ENCODE data around the gene UROD.

Gene UROD

DNA sequence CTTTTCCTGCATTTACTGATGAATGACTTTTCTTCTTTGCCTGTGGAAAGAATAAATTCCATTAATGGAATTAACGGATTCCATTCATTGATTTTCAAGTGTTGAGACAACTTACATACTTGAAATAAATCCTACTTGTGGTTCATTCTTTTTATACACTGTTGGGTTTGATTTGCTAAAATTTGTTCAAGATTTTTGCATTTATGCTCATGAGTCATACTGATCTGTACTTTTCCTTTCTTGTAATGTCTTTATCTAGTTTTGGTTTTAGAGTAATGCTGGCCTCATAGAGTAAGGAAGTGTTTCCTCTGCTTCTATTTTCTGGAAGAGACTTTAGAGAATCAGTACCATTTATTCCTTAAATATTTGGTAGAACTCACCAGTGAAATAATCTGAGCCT is 14.4 kb downstream of the UROD start:
- H3K4me1 ChIP-seq (ENCODE audit: control insufficient read depth, insufficient read depth, low read length), result no peaks in the 10 kb centered on the region
- H3K36me3 ChIP-seq (ENCODE audit: control insufficient read depth, insufficient read depth, low read length), result no peaks in the 10 kb centered on the region
- H3K27me3 ChIP-seq (ENCODE audit: control insufficient read depth, insufficient read depth, low read length), result no peaks in the 10 kb centered on the region
- no peak overlapping the region for H3K9ac ChIP-seq (ENCODE audit: low read depth, low read length)
- H3K4me3 ChIP-seq (ENCODE audit: low read depth, low read length), result no peak overlapping the region
- no peaks in the 10 kb centered on the region for H3K9me3 ChIP-seq (ENCODE audit: control insufficient read depth, insufficient read depth, low read length)

DNA sequence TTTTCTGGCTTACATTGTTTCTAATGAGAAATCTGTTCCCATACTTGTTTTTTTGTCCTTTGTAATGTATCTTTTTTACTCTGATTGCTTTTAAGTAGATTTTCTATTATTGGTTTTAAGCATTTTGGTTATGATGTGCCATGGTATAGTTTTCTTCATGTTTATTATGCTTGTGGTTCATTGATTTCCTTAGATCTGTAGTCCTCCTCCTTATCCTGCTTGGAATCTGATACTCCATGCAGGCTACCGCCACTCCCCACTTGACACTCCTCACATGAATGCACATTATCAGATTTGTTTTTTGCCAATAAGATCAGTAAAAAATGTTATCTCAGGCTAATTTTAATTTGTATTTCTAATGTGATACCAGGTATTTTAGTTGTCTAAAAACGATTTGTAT is 20.8 kb downstream of the UROD start:
- Histone ChIP-seq H3K4me3 (ENCODE audit: low read depth, low read length) (no peak overlapping the region), H3K27me3 (ENCODE audit: control insufficient read depth, insufficient read depth, low read length) (no peaks in the 10 kb centered on the region), H3K4me1 (ENCODE audit: control insufficient read depth, insufficient read depth, low read length) (no peaks in the 10 kb centered on the region), H3K36me3 (ENCODE audit: control insufficient read depth, insufficient read depth, low read length) (no peaks in the 10 kb centered on the region), H3K9me3 (ENCODE audit: control insufficient read depth, insufficient read depth, low read length) (no peaks in the 10 kb centered on the region), H3K9ac (ENCODE audit: low read depth, low read length) (no peak overlapping the region)

DNA sequence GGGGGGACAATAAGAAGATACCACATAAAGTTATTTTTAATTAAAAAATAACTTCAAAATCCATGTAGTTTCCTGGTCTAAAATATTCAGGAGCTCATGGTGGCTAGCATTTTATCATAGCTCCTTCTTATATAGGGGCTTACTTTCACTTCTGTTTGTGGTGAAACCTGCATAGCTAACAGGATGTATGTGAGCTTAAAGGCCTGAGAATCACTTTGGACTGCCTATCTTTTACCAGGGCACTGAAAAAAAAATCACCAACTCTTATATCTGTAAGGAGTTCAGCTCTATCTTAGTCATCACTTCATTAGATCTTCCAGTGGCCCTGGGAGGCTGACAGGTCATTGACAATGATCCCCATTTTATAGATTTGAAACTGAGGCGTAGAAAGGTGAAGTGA is 21.3 kb downstream of the UROD start:
- Histone ChIP-seq H3K9me3 (ENCODE audit: control insufficient read depth, insufficient read depth, low read length) (no peaks in the 10 kb centered on the region), H3K9ac (ENCODE audit: low read depth, low read length) (no peak overlapping the region), H3K4me3 (ENCODE audit: low read depth, low read length) (no peak overlapping the region), H3K27me3 (ENCODE audit: control insufficient read depth, insufficient read depth, low read length) (no peaks in the 10 kb centered on the region), H3K36me3 (ENCODE audit: control insufficient read depth, insufficient read depth, low read length) (no peaks in the 10 kb centered on the region), H3K4me1 (ENCODE audit: control insufficient read depth, insufficient read depth, low read length) (no peaks in the 10 kb centered on the region)

DNA sequence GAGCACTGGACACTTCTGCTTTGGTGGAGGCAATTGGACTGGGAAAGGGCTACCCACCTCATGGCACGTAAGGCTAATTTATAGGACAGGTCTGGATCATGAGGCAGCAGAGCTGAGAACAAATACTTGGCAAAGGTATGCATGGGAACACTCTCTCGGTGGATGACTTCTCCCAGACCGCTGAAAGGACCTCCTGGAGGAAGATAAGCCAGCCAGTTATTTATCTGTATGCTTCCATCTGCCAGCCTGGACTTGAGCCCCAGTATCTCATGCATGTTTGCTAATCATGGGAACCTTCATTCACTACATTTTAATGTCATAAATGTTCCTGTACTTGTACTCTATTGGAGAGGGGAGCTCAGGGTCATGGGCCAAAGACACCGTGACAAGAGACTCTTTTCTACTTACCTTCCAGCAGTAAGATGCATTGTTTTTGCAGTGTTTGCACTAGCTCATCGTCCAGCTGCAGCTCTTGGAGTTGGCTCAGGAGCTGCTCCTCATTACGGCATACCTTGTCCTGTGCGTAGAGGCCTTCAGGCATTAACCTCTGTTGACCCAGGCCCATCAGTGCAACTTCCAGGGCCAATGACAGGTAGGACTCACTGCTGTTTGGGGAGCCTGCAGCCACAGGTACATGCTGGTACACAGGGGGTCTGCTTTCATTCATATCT is 23.7 kb downstream of the UROD start:
- Histone ChIP-seq H3K4me3 (ENCODE audit: low read depth, low read length) (no peak overlapping the region), H3K9me3 (ENCODE audit: control insufficient read depth, insufficient read depth, low read length) (no peaks in the 10 kb centered on the region), H3K4me1 (ENCODE audit: control insufficient read depth, insufficient read depth, low read length) (no peaks in the 10 kb centered on the region), H3K36me3 (ENCODE audit: control insufficient read depth, insufficient read depth, low read length) (no peaks in the 10 kb centered on the region), H3K9ac (ENCODE audit: low read depth, low read length) (no peak overlapping the region), H3K27me3 (ENCODE audit: control insufficient read depth, insufficient read depth, low read length) (no peaks in the 10 kb centered on the region)

DNA sequence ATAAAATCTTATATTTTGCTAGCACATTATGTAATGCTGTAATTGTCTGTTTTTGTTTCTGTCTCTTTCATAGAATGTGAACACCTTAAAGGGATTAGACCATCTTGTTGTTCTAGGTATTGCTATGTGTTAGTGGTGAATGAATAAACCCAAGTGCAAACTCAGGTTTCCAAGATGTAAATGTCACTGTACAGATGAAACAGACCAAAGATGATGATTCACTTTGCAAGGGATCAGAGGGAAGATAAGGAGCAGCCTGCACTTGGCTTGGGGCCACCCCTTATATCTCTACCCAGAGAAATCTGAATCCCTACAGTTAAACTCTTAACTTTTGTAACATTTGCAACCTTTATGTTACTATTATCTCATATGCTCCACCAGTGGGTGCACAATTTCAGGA is 25.4 kb downstream of the UROD start:
- Histone ChIP-seq H3K4me1 (ENCODE audit: control insufficient read depth, insufficient read depth, low read length) (no peaks in the 10 kb centered on the region), H3K4me3 (ENCODE audit: low read depth, low read length) (no peak overlapping the region), H3K9me3 (ENCODE audit: control insufficient read depth, insufficient read depth, low read length) (no peaks in the 10 kb centered on the region), H3K9ac (ENCODE audit: low read depth, low read length) (no peak overlapping the region), H3K27me3 (ENCODE audit: control insufficient read depth, insufficient read depth, low read length) (no peaks in the 10 kb centered on the region), H3K36me3 (ENCODE audit: control insufficient read depth, insufficient read depth, low read length) (no peaks in the 10 kb centered on the region)

DNA sequence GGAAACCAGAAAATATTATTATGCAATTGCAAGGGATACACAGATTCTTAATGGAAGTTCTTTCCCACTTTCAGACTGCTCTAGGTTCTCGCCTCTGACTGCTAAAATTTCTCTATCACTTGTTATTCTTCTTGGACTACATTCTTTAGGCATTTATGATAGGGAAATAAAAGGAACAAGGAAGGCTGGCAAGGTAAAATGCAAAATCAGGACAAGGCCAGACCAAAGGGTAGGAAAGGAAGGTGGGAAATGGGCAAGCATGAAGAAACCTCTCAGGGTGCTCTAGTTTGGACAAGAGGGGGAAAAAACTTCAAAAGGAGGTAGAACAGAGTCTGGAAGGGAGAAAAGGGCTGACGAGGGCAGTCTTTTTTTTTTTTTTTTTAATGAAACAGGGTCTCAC is 26.2 kb downstream of the UROD start:
- H3K36me3 ChIP-seq (ENCODE audit: control insufficient read depth, insufficient read depth, low read length), result no peaks in the 10 kb centered on the region
- peaks cover 5% of the 10 kb centered on the region for H3K4me1 ChIP-seq (ENCODE audit: control insufficient read depth, insufficient read depth, low read length)
- H3K9ac ChIP-seq (ENCODE audit: low read depth, low read length), result no peak overlapping the region
- H3K27me3 ChIP-seq (ENCODE audit: control insufficient read depth, insufficient read depth, low read length), result no peaks in the 10 kb centered on the region
- H3K4me3 ChIP-seq (ENCODE audit: low read depth, low read length), result no peak overlapping the region
- H3K9me3 ChIP-seq (ENCODE audit: control insufficient read depth, insufficient read depth, low read length), result no peaks in the 10 kb centered on the region

DNA sequence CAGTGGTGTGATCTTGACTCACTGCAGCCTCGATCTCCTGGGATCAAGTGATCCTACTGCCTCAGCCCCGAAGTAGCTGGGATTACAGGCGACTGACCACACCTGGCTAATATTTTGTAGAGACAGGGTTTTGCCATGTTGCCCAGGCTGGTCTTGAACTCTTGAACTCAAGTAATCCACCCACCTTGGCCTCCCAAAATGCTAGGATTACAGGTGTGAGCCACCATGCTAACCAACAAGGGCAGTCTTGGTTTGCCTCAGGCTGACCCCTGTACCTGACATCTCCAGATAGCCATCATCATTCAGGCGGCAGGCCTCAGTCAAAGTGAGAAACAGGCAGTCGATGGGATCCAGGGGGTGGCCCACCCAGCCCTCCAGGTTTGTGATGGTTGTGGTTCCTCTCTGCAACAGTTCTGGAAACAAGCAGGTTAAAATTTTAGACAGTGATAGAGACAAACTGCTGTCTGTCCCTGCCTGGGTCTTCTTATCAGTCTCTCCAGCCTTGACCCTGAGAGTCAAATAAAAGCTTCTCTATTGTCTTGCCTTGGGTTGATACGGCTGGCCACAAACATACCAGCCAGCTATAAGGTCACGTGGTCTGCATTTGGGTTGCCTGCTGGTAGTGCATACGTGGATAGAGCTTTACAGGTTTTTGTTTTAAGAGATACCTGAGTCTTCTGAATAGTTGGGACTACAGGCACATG is 26.8 kb downstream of the UROD start:
- Histone ChIP-seq H3K9ac (ENCODE audit: low read depth, low read length) (no peak overlapping the region), H3K9me3 (ENCODE audit: control insufficient read depth, insufficient read depth, low read length) (no peaks in the 10 kb centered on the region), H3K4me3 (ENCODE audit: low read depth, low read length) (no peak overlapping the region), H3K36me3 (ENCODE audit: control insufficient read depth, insufficient read depth, low read length) (no peaks in the 10 kb centered on the region), H3K4me1 (ENCODE audit: control insufficient read depth, insufficient read depth, low read length) (peaks cover 5% of the 10 kb centered on the region), H3K27me3 (ENCODE audit: control insufficient read depth, insufficient read depth, low read length) (no peaks in the 10 kb centered on the region)

DNA sequence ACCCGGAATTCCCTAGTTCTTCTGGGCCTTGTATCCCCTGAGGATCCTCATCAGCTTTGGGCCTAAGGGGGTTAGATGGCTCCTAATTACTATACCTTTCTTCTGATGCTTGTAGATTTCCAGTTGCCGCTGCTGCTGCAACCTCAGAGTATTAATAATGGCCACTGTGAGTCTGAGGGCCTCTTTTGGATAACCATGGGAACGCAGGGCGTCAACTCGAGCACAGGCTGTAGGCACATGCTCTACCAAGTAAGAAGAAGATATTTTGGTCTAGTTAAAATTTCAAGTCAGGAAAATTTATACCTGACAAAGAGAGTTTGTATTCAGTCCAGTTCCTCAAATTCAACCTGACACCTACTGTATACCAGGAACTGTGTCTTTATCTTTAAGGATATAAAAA is 28.2 kb downstream of the UROD start:
- peaks cover 5% of the 10 kb centered on the region for H3K4me1 ChIP-seq (ENCODE audit: control insufficient read depth, insufficient read depth, low read length)
- no peak overlapping the region for H3K9ac ChIP-seq (ENCODE audit: low read depth, low read length)
- no peaks in the 10 kb centered on the region for H3K27me3 ChIP-seq (ENCODE audit: control insufficient read depth, insufficient read depth, low read length)
- H3K4me3 ChIP-seq (ENCODE audit: low read depth, low read length), result no peak overlapping the region
- H3K9me3 ChIP-seq (ENCODE audit: control insufficient read depth, insufficient read depth, low read length), result no peaks in the 10 kb centered on the region
- H3K36me3 ChIP-seq (ENCODE audit: control insufficient read depth, insufficient read depth, low read length), result no peaks in the 10 kb centered on the region

DNA sequence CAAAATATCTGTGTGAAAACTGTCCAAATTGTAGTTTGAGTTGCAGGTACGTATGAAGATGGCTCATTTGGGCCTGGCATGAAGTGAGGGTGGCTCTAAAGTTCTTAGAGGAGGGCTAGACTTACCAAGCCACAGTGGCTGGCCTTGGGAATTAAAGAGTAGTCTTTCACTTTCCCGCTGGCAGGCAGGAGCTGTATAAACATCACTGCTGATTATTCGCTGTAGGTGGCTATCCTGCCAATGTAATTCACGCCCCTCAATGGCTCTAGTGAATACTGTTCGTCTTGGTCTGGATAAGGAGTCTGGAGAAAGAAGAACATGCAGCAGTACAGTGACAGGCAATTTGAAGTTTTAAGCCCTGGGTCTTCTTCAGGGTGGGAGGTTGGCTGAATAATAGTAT is 31.0 kb downstream of the UROD start:
- Histone ChIP-seq H3K9me3 (ENCODE audit: control insufficient read depth, insufficient read depth, low read length) (no peaks in the 10 kb centered on the region), H3K4me3 (ENCODE audit: low read depth, low read length) (no peak overlapping the region), H3K36me3 (ENCODE audit: control insufficient read depth, insufficient read depth, low read length) (no peaks in the 10 kb centered on the region), H3K4me1 (ENCODE audit: control insufficient read depth, insufficient read depth, low read length) (peaks cover 5% of the 10 kb centered on the region), H3K27me3 (ENCODE audit: control insufficient read depth, insufficient read depth, low read length) (no peaks in the 10 kb centered on the region), H3K9ac (ENCODE audit: low read depth, low read length) (no peak overlapping the region)

DNA sequence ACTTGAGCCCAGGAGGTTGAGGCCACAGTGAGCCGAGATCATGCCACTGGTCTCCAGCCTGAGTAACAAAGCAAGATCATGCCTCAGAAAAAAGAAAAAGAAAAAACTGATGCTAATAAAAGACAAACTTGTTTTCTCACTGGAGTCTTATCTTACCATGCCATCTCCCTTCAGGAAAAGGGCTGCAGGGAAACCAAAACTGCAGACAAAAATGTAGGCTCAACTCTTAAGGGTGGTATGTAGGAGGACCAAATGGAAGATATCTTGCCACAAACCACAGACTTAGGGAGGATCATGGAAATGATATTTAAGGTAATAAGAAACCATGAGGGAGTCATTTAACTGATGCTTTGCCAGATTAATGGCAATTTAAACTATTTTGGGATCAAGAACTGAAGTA is 32.9 kb downstream of the UROD start:
- H3K27me3 ChIP-seq (ENCODE audit: control insufficient read depth, insufficient read depth, low read length), result no peaks in the 10 kb centered on the region
- H3K36me3 ChIP-seq (ENCODE audit: control insufficient read depth, insufficient read depth, low read length), result no peaks in the 10 kb centered on the region
- no peak overlapping the region for H3K4me3 ChIP-seq (ENCODE audit: low read depth, low read length)
- H3K9me3 ChIP-seq (ENCODE audit: control insufficient read depth, insufficient read depth, low read length), result no peaks in the 10 kb centered on the region
- H3K9ac ChIP-seq (ENCODE audit: low read depth, low read length), result no peak overlapping the region
- peaks cover 5% of the 10 kb centered on the region for H3K4me1 ChIP-seq (ENCODE audit: control insufficient read depth, insufficient read depth, low read length)

DNA sequence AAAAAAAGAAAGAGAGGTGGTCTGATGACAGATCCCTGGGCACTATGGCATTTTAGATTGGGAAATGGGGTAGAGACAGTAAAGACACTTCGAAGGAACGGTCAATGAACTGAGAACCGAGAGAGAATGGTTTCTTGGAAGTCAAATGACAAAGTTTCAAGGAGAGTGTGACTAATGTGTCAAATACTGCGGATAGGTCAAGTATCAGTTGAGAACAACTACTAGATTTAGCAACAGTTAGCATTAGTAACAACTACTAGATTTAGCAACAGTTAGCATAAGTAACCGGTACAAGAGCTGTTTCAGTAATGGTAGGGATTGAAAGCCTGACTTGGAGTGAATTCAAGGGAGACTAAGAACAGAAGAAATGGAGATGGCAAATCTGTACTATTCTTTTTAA is 35.0 kb downstream of the UROD start:
- Histone ChIP-seq H3K4me1 (ENCODE audit: control insufficient read depth, insufficient read depth, low read length) (peaks cover 5% of the 10 kb centered on the region), H3K36me3 (ENCODE audit: control insufficient read depth, insufficient read depth, low read length) (no peaks in the 10 kb centered on the region), H3K9me3 (ENCODE audit: control insufficient read depth, insufficient read depth, low read length) (no peaks in the 10 kb centered on the region), H3K27me3 (ENCODE audit: control insufficient read depth, insufficient read depth, low read length) (no peaks in the 10 kb centered on the region), H3K9ac (ENCODE audit: low read depth, low read length) (no peak overlapping the region), H3K4me3 (ENCODE audit: low read depth, low read length) (no peak overlapping the region)

DNA sequence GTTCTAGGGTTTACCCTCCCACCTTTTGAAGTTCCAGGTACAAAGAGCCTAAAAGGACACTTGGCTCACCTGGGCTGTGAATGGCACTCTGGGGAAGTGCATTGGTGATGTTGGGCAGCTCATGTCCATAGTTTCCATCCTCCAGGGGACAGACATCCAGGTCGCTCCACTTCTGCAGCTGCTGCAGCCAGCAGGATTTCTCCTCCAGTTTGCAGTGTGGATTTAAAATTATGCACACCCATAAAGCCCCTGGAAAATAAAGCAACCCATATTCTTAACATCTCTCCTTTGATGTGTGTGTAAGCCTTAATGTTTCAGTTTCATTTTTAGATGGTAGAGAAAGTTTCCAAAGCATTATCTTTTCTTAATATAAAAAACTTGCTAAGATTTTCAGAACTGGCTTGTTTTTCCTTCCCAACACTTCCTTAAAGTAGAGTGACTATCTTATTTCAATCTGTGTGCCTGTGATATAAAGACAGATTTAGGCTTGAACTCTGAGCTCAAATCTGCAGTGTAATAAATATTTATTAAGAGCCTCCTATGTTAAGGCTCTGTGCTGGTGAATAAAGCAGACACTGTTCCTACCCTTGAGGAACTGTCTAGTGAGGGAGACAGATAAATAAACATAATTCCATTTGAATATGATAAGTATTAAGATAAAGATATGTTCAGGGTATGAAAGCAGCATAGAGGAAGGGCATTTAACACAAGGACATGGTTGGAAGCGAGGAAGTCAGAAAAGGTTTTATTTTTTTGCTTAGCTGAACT is 39.1 kb downstream of the UROD start:
- H3K9ac ChIP-seq (ENCODE audit: low read depth, low read length), result no peak overlapping the region
- H3K9me3 ChIP-seq (ENCODE audit: control insufficient read depth, insufficient read depth, low read length), result no peaks in the 10 kb centered on the region
- no peak overlapping the region for H3K4me3 ChIP-seq (ENCODE audit: low read depth, low read length)
- no peaks in the 10 kb centered on the region for H3K36me3 ChIP-seq (ENCODE audit: control insufficient read depth, insufficient read depth, low read length)
- H3K4me1 ChIP-seq (ENCODE audit: control insufficient read depth, insufficient read depth, low read length), result no peaks in the 10 kb centered on the region
- H3K27me3 ChIP-seq (ENCODE audit: control insufficient read depth, insufficient read depth, low read length), result no peaks in the 10 kb centered on the region
